CD4-positive, alpha-beta T cell treated with Interleukin-15 for 4 hours (primary cell): ENCODE results near the gene CD37.
"Not testable (repeated sequence)": the region's sequence is repeated elsewhere in the genome, so short reads cannot be mapped to it uniquely, and the experiment has no call there.

Experiments
- DNase-seq: peaks from one replicate; pipeline ENCODE4 v3.0.0-alpha.2; 2020; ENCODE audit warnings: low spot score

CD37 gene

DNA sequence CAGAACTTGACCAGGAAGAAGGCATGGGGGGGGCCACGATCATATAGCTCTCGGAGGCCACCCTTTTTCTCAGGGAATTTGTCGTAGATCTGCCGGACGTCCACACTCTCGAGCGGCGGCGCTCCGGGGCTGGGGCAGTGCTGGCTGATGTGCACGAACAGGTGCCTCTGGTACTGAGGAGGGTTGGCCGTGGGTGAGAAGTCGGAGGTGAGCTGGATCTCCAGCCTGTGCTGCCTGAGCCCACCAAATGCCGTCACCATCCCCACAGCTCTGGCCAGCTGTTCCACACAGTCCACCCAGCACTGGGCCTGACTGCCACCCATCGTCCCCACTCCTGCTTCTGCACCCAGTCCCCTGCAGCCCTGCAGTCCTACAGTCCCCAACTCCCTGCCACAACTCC lies 12.0 kb downstream of the CD37 start:
- DNase-seq: no peak

DNA sequence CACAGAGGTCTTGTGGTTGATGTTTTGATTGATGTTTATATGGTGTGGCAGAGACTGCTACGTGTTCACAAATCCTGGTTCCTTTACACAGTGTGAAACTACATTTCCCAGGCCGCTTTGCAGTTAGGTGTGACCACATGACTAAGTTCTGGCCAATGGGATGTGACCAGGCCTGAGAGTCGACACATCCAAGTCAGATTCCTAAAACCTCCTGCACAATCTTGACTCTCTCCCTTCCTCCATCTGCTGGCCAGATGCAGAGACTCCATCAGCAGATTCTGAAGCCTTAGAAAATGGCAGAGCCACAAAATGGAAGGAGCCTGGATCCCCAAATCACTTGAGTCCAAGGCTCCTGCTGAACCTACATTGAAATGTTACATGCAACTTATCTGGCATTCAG lies 12.6 kb downstream of the CD37 start:
- DNase-seq: no peak

DNA sequence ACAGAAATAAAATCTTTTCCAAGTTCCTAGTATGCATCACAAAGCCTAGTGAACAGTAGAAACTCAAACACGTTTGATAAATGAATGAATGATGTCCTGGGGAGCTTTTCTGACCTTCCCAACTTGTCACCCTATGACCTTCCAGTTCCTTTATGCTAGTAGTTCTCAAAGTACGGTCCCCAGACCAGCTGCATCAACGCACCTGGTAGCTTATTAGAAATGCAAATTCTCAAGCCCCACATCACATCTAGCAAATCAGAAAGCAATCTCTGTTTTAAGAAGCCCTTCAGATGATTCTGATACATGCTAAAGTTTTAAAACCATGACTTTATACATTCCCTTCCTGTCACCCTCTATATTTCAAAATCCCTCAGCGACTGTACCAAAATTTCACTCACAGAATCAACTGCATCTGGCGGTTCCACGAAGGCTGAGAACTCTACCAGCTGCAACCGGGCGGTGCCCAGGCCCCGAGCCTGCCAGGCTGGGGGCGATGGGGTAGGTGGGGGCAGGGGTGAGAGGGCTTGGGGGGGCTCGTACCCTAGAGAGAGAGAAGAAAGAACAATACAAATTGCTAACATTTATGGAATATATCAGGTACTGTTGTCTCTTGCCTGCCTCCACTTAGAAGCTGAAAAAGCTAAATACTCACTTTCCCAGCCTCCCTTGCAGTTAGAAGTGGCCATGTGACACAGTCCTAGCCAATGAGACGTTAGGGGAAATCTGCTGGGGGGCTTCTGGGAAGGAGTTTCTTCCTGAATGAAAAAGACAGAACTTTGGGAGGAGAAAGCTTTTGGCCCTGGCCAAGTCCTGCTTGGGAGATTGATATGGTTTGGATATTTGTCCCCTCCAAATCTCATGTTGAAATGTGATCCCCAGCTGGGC lies 13.3 kb downstream of the CD37 start:
- no peak for DNase-seq

DNA sequence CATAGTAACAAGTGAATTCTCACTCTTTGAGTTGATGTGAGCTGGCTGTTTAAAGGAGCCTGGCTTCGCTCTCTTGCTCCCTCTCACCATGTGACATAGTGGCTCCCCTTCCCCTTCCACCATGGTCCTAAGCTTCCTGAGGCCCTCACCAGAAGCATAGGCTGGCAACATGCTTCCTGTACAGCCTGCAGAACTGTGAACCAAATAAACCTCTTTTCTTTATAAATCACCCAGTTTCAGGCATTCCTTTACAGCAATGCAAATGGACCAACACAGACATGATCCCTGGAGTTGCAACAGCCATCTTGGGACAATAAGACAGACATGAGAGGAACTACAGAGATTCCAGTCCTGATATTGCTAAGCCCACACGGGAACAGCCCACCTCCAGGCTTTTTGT lies 14.4 kb downstream of the CD37 start:
- no peak for DNase-seq

DNA sequence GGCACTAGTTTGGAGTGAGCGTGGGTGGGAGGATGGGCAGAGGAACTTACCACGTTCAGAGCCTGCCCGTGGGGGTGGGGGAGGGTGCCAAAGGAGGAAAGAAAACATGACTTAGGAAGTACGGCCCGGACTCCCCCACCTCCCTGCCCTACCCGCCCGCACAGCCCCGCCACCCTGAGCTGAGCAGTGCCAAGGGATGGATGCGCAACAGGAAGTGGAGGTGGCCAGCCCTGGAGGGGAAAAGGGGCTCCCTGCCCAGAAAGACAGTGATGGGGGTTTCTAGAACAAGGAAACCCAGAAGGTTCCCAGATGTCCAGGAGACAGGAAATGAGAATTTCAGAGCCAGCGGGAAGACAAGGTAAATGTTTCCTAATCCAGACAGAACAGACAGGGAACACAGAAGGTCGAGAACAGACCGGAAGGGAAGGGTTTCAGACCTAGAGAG lies 20.7 kb downstream of the CD37 start:
- no peak for DNase-seq

DNA sequence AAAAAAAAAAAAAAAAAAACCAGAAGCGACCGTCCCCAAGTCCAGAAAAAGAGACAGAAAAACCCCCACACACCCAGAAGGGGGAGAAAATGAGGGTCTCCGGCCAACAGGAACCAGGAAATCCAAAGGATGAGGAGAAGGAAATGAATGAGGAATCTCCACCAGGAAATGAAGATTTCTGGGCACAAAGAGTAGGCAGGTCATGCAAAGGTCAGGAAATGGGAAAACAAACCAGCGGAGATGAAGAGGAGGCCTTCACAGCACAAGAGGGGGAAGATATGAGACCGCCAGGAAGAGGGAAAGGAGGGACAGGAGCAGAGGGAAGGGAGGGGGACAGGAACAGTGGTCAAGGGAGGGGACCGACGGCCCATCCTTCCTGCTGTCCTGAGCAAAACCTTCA lies 21.2 kb downstream of the CD37 start:
- no peak for DNase-seq

DNA sequence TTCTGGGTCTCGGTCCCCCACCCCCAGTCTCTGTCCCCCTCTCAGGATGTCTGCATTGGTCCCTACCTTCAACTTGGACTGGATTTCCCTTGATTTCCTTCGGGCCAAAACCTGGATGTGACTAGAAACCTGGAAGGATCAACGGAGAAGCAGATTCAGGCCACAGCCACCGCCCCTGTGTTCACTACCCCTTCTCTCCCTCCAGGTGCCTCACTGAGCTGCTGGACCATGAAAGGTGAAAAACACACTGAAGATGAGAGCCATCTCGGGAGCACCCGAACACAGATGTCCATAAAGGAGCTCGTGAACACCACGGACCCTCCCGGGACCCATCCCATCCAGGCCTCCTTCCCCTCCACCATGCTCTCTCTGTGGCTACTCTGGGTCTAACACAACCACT lies 22.0 kb downstream of the CD37 start:
- DNase-seq: no peak

DNA sequence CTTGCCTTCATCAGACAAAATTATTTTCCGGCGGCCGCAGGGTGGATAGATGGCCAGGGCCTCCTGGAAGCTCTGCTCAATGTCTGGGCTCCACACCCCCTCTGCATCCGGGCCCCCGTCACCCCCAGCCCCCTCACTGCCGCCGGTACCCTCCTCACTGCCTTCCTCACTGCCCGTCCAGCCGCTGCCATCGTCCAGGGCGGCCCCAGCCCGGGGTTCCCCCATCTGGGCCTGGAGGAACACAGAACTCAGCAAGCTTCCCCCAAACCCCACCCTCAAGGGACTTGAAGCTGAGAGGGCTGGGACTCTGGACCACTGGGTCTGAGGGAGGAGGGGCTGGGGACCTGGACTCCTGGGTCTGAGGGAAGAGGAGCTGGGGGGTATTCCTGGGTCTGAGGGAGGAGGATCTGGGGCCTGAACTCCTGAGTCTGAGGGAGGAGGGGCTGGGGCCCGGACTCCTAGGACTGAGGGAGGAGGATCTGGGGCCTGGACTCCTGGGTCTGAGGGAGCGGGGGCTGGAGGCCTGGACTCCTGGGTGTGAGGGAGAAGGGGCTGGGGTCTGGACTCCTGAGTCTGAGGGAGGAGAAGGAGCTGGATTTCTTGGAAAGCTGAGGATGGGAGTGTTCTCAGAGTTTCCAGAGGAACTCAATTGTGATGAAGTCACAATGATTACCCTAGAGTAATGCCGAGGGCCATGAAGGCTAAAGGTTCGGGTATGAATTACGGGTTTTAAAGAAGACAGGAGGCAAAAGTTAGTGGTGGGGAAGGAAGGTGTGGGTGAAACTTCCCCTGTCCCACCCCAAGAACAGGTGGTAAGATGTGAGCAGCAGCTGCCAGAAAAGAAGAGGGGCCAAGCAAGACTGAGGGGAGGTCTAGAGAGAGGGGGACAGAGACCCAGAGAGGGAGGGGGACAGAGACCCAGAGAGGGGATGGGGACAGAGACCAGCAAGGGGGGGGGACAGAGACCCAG lies 24.9 kb downstream of the CD37 start:
- DNase-seq: no peak

DNA sequence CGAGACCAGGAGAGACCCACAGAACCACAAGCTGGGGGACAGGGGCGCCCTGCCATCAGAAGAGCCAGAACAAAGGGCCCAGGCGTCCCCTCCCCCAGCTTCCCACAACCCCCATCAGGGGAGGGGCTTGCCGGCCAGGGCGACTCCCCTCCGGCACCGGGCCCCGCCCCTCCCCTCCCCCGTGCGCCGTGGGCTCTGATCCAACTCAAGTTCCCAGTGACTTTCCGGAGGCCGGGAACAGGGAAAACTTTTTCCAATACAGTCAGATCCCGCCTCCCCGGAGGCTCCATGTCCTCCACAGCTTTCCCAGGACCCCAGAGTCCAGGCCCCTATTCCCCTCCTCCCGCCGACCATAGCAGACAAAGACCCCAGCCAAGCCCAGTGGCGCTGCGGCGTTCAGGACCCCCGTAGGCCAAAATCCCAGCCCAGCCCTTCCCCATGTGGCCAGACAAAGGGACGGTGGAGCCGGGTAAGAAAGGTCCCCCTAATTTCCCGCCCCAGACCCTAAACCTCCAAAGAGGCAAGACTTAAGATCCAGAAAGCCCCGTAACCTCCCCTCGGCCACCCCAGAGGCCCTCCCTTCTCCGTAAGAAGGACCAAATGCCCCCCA lies 26.3 kb downstream of the CD37 start:
- DNase-seq: no peak

DNA sequence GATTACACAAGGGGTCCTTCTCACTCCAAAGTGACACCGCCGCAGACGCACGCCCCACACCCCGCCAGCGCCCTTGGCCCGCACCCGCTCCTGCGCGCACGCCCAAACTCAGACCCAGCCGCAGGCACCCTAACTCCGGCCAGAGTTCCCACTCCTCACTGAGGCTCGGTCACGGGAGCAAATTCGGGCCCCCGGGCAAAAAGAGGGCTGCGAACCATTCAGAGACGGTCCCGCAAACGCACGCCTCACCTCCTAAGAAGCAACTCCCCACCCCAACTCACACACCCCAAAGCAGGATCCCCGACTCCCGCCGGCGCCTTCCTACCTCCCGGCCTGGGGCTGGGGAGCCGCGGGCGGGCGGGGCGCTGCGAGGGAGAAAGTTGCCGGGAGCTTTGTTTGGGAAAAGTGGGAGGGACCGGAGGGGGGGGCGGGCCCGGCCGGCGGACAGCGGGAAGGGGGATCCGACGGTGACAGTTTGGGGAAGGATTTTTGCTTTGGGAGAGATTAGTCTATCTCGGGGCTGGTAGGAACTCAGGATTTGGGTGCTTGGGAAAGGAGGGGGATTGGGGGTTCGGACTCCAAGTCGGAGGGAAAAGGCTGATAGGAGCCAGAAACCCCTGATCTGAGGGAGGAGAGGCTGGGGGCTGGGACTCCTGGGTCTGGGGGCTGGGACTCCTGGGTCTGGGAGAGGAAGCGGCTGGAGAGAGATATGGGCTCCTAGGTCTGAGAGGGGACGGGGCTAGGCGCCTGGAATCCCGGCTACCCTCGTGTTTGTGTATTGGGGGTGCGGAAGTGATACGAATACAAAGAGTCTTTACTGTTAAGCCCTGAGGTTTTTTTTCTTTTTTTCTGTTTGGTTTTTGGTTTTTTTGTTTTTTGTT lies 27.1 kb downstream of the CD37 start, which contains the start of gene TEAD2:
Gene TEAD2, minus strand, starts transcription at position 369 of the 881 bp plus-strand sequence. CDS start 2,341 bp downstream, outside the sequence.
- no peak for DNase-seq

DNA sequence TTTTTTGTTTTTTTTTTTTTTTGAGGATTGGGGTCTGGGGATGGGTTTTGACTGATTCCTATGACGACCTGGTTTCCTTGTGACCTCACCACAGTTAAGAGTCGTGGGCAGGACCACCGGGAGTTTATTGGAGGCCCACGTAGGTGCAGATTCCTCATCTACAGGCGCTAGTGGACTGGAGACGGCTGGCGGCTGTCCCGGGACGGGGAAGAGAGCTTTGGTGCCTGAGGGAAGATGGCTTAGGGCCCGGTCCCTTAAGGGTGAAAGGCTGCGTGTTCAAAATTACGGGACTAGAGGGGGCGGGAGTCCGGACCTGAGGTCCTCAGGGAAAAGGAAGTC lies 27.7 kb downstream of the CD37 start:
- no peak for DNase-seq

DNA sequence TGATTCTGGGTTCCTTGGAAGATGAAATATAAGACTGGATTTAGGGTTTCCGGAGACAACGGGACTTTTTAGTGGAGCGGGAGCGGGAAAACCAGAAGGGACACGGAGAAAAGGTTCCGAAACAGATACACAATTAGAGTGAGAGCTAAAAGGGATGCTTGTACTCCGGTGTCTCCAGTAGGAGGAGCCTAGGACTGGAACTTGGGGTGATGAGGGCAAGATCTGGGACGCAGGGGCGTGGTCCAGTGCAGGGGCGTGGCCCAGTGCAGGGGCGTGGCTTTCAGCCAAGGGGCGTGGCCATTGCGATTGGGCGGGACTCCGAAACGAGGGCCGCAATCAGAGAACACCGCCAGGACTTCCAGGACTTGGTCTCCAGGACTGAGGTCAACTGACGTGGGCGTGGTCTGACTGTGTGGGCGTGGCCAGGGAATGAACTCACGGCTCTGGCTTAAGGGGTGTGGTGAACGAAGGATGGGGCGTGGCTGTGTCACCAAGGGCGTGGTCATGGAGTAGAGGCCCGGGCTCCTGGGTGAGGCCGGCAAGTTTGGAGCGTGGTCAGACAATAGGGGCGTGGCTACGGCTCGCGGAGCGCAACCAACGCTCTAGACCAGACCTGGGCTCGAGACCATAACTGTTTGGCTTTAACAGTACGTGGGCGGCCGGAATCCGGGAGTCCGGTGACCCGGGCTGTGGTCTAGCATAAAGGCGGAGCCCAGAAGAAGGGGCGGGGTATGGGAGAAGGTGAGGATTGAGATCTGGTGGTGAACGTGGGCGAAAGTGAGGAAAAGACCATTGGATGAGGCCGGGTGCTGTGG lies 28.3 kb downstream of the CD37 start, which contains the start of gene DKKL1:
Gene DKKL1, plus strand, starts transcription at position 610 of the 815 bp plus-strand sequence. Its CDS starts 122 bp downstream, at position 732.
- peak; percentile 54 for DNase-seq

DNA sequence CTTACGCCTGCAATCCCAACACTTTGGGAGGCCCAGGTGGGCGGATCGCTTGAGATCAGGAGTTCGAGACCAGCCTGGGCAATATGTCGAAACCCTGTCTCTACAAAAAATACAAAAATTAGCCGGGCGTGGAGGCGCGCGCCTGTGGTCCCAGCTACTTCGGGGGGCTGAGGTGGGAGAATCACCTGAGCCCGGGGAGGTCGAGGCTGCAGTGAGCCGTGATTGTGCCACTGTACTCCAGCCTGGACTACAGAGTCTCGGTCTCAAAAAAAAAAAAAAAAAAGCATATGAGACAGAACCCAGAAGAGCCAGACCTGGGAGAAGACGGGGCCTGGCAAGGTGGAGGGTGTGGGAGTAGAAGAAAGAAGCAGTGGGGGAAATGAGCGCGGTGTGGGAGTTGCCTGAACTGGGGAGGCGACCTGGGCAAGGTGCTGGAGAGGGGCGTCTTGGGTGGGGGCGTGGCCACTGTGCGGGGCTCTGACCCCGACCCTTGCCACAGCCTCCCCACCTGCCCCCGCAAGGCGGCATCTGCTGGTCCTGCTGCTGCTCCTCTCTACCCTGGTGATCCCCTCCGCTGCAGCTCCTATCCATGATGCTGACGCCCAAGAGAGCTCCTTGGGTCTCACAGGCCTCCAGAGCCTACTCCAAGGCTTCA lies 29.0 kb downstream of the CD37 start:
- DNase-seq: no peak

DNA sequence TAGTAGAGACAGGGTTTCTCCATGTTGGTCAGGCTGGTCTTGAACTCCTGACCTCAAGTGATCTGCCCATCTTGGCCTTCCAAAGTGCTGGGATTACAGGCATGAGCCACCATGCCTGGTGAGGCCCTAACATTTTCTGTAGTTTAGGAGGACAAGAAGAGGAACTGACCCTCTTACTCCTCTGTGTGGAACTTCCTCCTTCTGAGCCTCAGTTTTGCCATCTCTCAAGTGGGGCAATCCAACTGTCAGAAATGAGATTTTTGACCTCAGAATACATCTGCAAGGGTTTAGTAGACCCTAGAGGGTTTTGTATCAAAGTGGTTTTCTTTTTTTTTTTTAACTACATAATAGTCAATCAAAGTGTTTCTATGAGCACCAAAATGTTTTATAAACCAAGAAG lies 30.9 kb downstream of the CD37 start:
- no peak for DNase-seq

DNA sequence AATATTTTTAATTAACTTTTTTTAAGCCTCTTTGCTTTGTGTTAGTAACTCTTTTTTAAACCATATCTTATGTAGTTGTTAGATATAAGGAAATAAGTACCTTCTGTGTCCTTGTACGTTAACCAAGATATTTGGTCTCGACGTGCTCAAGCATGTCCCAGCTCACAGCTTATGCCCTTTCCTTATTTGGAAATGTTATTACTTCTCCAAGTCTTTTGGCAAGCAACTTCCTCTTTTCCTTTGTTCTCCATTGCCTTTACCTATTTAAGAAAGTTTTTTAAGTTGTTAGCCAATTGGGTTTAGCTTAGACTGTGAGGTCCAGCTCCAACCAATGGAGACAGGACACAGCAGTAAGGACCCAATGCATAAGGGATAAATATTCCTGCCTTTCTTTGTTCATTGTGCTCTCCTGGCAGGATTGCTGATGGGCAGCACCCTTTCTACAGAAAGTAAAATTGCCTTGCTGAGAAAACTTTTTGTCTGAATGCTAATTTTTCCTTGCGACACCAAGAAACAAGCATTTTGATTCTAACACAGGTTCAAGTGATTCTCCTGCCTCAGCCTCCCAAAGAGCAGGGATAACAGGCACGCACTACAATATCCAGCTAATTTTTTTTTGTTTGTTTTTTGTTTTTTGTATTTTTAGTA lies 33.6 kb downstream of the CD37 start:
- no peak for DNase-seq

DNA sequence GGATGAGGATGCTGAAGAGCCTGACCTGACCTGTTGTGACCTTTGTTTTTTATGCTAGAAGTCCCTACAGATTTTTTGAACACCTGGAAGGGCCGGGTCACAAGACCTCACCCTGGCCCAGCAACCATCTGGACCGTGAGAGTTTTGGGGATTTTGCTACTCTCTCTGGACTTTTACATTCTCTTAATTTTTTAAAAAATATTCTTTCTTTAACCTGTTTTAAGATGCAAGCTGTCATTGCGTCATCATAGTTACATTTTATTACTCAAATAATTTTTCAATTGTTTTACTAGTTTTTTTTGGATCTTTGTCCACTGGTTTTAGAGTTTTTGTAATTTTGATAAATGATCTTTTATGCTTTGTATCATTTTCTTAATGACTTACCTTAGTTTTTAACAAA lies 36.0 kb downstream of the CD37 start:
- DNase-seq: no peak

DNA sequence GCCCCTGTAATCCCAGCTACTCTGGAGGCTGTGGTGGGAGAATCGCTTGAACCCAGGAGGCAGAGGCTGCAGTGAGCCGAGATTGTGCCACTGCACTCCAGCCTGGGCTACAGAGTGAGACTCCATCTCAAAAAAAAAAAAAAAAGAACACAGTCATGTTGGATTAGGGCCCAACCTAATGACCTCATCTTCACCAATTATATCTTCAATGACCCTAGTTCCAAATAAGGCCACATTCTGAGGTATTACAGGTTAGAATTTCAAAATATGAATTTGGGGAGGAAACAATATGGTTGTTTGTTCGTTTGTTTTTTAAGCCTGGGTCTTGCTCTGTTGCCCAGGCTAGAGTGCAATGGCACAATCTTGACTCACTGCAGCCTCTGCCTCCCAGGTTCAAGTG lies 38.0 kb downstream of the CD37 start:
- DNase-seq: not testable (repeated sequence)

DNA sequence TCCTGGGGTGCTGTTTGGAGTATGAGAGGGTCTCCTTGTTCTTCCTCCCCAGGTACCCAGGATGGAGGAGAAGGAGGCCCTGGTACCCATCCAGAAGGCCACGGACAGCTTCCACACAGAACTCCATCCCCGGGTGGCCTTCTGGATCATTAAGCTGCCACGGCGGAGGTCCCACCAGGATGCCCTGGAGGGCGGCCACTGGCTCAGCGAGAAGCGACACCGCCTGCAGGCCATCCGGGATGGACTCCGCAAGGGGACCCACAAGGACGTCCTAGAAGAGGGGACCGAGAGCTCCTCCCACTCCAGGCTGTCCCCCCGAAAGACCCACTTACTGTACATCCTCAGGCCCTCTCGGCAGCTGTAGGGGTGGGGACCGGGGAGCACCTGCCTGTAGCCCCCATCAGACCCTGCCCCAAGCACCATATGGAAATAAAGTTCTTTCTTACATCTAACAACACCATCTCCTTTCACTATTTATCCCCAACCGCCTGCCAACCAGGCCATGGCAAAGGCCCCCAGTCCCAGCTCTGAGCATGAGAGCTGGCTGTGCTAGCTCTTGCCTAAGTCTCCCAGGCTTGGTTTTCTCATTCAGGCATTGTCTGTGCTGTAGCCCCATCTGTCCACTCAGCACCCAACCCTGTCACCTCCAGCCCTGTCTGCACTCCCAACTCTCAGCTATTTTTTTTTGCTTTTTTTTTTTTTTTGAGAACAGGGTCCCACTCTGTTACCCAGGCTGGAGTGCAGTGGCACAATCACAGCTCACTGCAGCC lies 39.6 kb downstream of the CD37 start:
- no peak for DNase-seq

DNA sequence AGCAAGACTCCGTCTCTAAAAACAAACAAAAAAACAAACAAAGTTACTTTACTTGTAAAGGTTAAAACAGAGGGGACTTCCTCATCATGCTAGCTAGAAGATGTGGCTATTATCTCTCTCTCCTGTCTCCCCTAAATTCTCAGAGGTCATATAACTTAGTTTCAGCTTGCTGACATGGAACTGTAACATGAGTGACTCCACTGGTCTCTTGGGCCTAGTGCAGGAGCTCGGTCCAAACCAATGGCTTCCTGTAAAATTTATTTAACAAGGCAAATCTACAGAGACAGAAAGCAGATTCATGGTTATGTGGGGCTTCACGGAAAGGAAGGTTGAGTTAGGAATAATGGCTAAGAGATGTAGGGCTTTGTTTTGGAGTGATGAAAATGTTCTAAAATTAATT lies 43.3 kb downstream of the CD37 start:
- DNase-seq: no peak
